Measurements from ENCODE around the gene ASXL3. TPM values are rescaled to one million over a fixed set of nuclear protein-coding genes. Genes with fewer than 3 reads are reported as not detected.

Gene ASXL3
- total RNA-seq, 1 donor from 2014 or later: 1.3 TPM

GRCh38 chr18:33541316-33541715 lies 36.7 kb upstream of the ASXL3 start:
- H3K36me3 ChIP-seq: no peaks in the 10 kb centered on the region
- no peak for DNase-seq
- ATAC-seq: no peak
- H3K27ac ChIP-seq: no peak overlapping the region
- H3K4me3 ChIP-seq: no peak overlapping the region
- TF ChIP-seq CTCF (IDR thresholded peaks at IDR 0.05): no peak
- no peaks in the 10 kb centered on the region for H3K4me1 ChIP-seq
- no peaks in the 10 kb centered on the region for H3K27me3 ChIP-seq
- no peaks in the 10 kb centered on the region for H3K9me3 ChIP-seq
- intact Hi-C loops (cut with DNase I): no loop called here

GRCh38 chr18:33556846-33557245 lies 21.2 kb upstream of the ASXL3 start:
- no peaks in the 10 kb centered on the region for H3K27me3 ChIP-seq
- no peak for TF ChIP-seq CTCF (IDR thresholded peaks at IDR 0.05)
- H3K4me1 ChIP-seq: no peaks in the 10 kb centered on the region
- no peak overlapping the region for H3K27ac ChIP-seq
- DNase-seq: no peak
- intact Hi-C loops (cut with DNase I): no loop called here
- no peak overlapping the region for H3K4me3 ChIP-seq
- H3K36me3 ChIP-seq: no peaks in the 10 kb centered on the region
- no peaks in the 10 kb centered on the region for H3K9me3 ChIP-seq
- ATAC-seq: no peak

GRCh38 chr18:33557706-33558105 lies 20.3 kb upstream of the ASXL3 start:
- no peaks in the 10 kb centered on the region for H3K36me3 ChIP-seq
- no peak overlapping the region for H3K27ac ChIP-seq
- no peak overlapping the region for H3K4me3 ChIP-seq
- no peak for DNase-seq
- no peak for ATAC-seq
- TF ChIP-seq CTCF (IDR thresholded peaks at IDR 0.05): no peak
- H3K27me3 ChIP-seq: no peaks in the 10 kb centered on the region
- intact Hi-C loops (cut with DNase I): no loop called here
- H3K9me3 ChIP-seq: no peaks in the 10 kb centered on the region
- H3K4me1 ChIP-seq: no peaks in the 10 kb centered on the region

- DNase-seq (no peak), ATAC-seq (no peak)
- intact Hi-C loops (cut with DNase I): no loop called here
- TF ChIP-seq CTCF (IDR thresholded peaks at IDR 0.05): no peak
- Histone ChIP-seq H3K27me3 (no peaks in the 10 kb centered on the region), H3K4me3 (no peak overlapping the region), H3K36me3 (no peaks in the 10 kb centered on the region), H3K9me3 (no peaks in the 10 kb centered on the region), H3K4me1 (no peaks in the 10 kb centered on the region), H3K27ac (no peak overlapping the region)
Observed at GRCh38 chr18:33558529-33558928, 19.5 kb upstream of the ASXL3 start.

- no peak for DNase-seq
- Histone ChIP-seq H3K27me3 (no peaks in the 10 kb centered on the region), H3K4me3 (no peak overlapping the region), H3K36me3 (no peaks in the 10 kb centered on the region), H3K9me3 (no peaks in the 10 kb centered on the region), H3K27ac (no peak overlapping the region), H3K4me1 (no peaks in the 10 kb centered on the region)
- TF ChIP-seq CTCF (IDR thresholded peaks at IDR 0.05): no peak
- ATAC-seq: no peak
- intact Hi-C loops (cut with DNase I): no loop called here
Observed at GRCh38 chr18:33560686-33561370, 17.2 kb upstream of the ASXL3 start.

GRCh38 chr18:33562741-33563140 lies 15.3 kb upstream of the ASXL3 start:
- no peaks in the 10 kb centered on the region for H3K4me1 ChIP-seq
- H3K9me3 ChIP-seq: no peaks in the 10 kb centered on the region
- no peaks in the 10 kb centered on the region for H3K36me3 ChIP-seq
- no peak overlapping the region for H3K27ac ChIP-seq
- no peak for TF ChIP-seq CTCF (IDR thresholded peaks at IDR 0.05)
- H3K27me3 ChIP-seq: no peaks in the 10 kb centered on the region
- H3K4me3 ChIP-seq: no peak overlapping the region
- ATAC-seq: peak; percentile 36
- DNase-seq: no peak
- intact Hi-C loops (cut with DNase I): no loop called here

Data from upper lobe of right lung (tissue), 1 donor.